ENCODE data around the gene MT1F. TPM values are rescaled to one million over a fixed set of nuclear protein-coding genes. Genes with fewer than 3 reads are reported as not detected.

MT1F gene
- total RNA-seq, 2 donors from 2014 or later, result 27.5 to 92.0 TPM

GRCh38 chr16:56615353-56615752 is 42.4 kb upstream of the MT1F start:
- intact Hi-C loops (cut with DNase I), result no loop called here
- no peak for DNase-seq
- ATAC-seq, result no peak
- Histone ChIP-seq H3K4me3 (no peak overlapping the region), H3K4me1 (peaks cover 44% of the 10 kb centered on the region), H3K36me3 (replicated peaks in 1 of 2; ENCODE audit: insufficient read depth in 1 of 2, low read depth in 2 of 2) (no peaks in the 10 kb centered on the region), H3K9me3 (no peaks in the 10 kb centered on the region), H3K27ac (no peak overlapping the region), H3K27me3 (no peaks in the 10 kb centered on the region)
- TF ChIP-seq CTCF (IDR thresholded peaks at IDR 0.05) (no peak), POLR2A (IDR thresholded peaks at IDR 0.05) (no peak)
- WGBS, 2 donors, result 45 to 51% methylated on average over 3 of the region's 3 CpGs

- intact Hi-C loops (cut with DNase I), result no loop called here
- Histone ChIP-seq H3K4me3 (peak overlapping the region in 1 of 2 donors; percentile 1), H3K36me3 (replicated peaks in 1 of 2; ENCODE audit: insufficient read depth in 1 of 2, low read depth in 2 of 2) (no peaks in the 10 kb centered on the region), H3K27me3 (no peaks in the 10 kb centered on the region), H3K9me3 (no peaks in the 10 kb centered on the region), H3K27ac (peak overlapping the region in 3 of 4 donors; percentile 65 to 76 (median 68)), H3K4me1 (peaks cover 31% of the 10 kb centered on the region)
- DNase-seq (no peak), ATAC-seq (no peak)
- 49 to 72% methylated on average over 17 to 21 of the region's 23 CpGs for WGBS, 2 donors
- no peak for TF ChIP-seq POLR2A (IDR thresholded peaks at IDR 0.05)
- TF ChIP-seq CTCF (IDR thresholded peaks at IDR 0.05), result no peak
Observed at GRCh38 chr16:56616608-56617211, 41.0 kb upstream of the MT1F start.

- Histone ChIP-seq H3K27me3 (no peaks in the 10 kb centered on the region), H3K4me3 (peak overlapping the region in 1 of 2 donors; percentile 1), H3K27ac (peak overlapping the region in 3 of 4 donors; percentile 65 to 76 (median 68)), H3K9me3 (no peaks in the 10 kb centered on the region), H3K4me1 (peaks cover 30% of the 10 kb centered on the region), H3K36me3 (replicated peaks in 1 of 2; ENCODE audit: insufficient read depth in 1 of 2, low read depth in 2 of 2) (no peaks in the 10 kb centered on the region)
- peak; percentile 96 for ATAC-seq
- intact Hi-C loops (cut with DNase I), result no loop called here
- TF ChIP-seq POLR2A (IDR thresholded peaks at IDR 0.05) (peak; percentile 20 to 80 (median 78)), CTCF (IDR thresholded peaks at IDR 0.05) (peak in 1 of 7 experiments; percentile 17)
- DNase-seq, result peak; percentile 79 to 92 (median 88)
- 1 to 6% methylated on average over 5 to 40 of the region's 41 CpGs for WGBS, 2 donors
Observed at GRCh38 chr16:56617212-56618085, 40.3 kb upstream of the MT1F start.

GRCh38 chr16:56618138-56618537 is 39.6 kb upstream of the MT1F start:
- Histone ChIP-seq H3K27me3 (no peaks in the 10 kb centered on the region), H3K4me3 (no peak overlapping the region), H3K27ac (peak overlapping the region in 2 of 4 donors; percentile 36 to 65), H3K4me1 (peaks cover 30% of the 10 kb centered on the region), H3K36me3 (replicated peaks in 1 of 2; ENCODE audit: insufficient read depth in 1 of 2, low read depth in 2 of 2) (no peaks in the 10 kb centered on the region), H3K9me3 (no peaks in the 10 kb centered on the region)
- TF ChIP-seq POLR2A (IDR thresholded peaks at IDR 0.05), result no peak
- TF ChIP-seq CTCF (IDR thresholded peaks at IDR 0.05), result no peak
- WGBS, 2 donors, result 40 to 52% methylated on average over 5 to 6 of the region's 6 CpGs
- intact Hi-C loops (cut with DNase I), result no loop called here
- DNase-seq, result no peak
- no peak for ATAC-seq
